OCI-M1 (cell line): ENCODE data around the gene POGZ.
"Not testable (repeated sequence)": the region's sequence is repeated elsewhere in the genome, so short reads cannot be mapped to it uniquely, and the experiment has no call there.

ENCODE experiments used
- DNase-seq: peaks from one replicate; lab custom pipeline; 2025; lab: John Stamatoyannopoulos, UW

The POGZ gene

GRCh38 chr1:151476083-151476482 lies 16.8 kb upstream of the POGZ start:
- no peak for DNase-seq

DNA sequence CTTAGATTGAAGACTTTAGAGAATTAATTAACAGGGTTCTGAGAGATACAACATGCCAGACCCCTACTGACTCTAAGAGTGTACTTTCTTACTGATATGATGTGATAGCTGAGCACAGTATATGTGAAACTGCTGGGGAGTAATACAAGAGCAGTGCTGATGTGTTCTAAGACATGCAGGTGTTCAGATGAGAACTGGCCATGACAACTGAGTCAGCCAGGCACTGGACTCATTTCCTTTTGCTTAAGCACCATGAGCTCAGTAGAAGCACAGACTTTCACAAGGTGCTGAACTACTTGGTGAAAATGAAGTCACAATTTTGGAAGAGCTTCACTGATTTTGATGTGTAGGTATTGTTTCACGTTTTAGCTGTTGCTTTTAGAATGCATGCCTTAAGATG lies 15.9 kb upstream of the POGZ start:
- DNase-seq = no peak

DNA sequence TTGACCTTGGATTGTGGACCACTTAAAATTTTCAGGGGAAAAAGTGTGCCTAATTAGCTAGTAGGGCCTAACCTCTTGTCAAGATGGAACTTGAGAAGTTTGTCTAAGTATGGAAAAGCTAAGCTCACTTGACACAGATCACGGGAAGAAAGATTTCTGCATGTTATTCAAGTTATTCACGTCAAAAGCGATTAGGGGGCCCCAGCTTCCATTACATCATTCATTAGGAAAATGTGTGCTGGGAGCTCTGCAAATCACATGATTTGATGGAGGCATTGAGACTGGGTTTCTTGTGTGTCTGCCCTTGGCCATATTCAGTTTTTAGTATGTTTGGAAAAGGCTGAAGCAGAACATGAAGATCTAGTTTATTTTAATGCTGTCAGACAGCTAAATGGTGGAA lies 15.5 kb upstream of the POGZ start:
- DNase-seq = no peak

DNA sequence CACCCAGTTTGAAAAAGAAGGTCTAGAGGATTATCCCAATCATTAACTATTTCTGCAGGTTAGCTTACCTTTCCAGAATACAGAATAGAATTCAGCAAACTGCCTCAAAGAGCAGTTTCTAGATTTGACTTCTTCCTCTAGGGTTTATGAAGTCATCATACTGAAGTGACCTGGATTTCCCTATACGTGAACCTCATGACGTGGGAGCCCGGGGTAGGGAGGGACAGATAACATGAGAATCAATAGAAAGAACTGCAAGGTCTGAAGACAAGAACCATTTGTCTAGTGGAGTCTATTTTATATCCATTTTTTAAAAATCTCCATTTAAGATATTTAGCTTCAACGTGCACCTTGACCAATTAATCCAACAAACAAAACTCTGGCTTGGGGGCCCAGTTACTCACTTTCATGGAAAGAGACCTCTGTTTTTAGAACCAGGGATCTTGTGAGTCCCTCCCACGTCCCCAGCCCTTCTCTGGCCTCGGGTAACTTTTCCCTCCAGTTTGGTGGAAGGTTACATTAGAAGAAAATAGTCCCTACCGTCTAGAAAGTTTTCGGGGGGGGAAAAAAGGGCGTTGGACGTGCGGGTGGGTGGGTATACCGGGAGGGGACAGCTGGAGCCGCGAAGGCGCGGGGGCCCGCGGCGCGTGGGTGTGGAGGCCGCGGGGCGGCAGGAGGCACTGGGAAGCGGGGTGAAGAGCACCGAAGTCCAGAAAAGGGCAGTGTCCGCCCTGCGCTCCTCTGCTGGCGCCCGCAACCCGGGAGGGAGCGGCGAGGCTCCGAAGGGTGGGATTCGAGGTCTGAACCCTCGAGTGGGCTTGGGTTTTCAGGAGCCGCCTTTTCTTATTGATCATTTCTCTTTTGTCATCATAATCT lies 13.8 kb upstream of the POGZ start:
- DNase-seq = no peak

GRCh38 chr1:151465026-151465425 lies 5.7 kb upstream of the POGZ start:
- no peak for DNase-seq

DNA sequence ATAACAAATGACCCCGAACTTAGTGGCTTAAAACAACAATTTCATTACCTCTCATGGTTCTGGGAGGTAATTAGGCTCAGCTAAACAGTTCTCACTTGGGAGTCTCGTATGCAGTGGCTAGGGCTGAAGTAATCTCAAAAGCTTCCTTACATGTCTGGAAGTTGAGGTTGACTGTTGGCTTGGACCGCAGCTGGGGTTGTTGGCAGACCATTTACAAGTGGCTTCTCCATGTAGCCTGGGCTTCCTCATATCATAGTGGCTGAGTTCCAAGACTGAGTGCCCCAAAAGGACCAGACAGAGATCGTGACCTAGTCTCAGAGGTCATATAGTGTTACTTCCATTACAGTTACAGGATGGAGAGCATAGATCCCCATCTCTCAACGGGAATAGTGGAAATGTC lies 2.4 kb upstream of the POGZ start:
- DNase-seq = no peak

GRCh38 chr1:151458802-151459330 lies 428 bp downstream of the POGZ start:
- peak; percentile 85 for DNase-seq

DNA sequence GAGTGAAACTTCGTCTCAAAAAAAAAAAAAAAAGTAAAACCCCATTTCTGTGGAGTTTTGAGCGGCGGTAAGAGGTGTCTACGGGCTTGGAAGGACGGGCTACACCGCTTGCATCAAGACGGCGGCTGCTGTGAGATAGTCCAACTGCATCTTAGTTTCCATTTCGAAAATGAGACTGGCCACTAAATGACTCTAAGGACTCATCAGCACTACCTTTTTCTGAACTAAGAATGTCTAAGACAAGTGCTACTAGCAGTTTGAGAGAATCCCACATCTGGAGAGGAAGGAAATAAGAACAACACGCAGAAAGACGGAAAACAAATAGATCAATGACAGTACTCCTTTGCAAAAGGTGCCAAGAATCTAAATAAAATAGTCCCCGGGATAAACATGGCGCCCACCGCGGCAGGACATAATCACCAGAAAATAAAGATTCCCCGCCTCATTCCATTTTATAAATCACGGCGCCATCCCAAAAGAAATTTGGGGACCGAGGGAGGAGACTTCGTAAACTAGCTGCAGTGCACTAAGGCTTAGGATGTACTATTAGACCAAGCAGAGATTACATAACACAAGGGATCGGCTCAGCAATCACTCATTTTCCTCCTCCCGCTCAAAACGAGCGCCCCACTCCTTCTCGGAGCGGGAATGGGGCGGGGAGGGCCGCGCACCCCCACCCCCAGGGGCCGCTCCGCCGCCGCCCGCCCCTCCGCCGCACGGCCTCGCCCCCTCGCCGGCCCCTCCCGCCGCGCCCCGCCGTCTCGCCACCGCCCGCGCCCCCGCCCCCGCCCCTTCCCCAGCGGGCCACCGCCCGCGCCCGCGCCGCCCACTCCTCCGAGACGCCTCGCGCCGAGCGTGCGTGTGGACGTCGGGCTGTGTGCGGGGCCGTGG lies 1.1 kb downstream of the POGZ start:
- peak; percentile 88 for DNase-seq

- no peak for DNase-seq
Observed at GRCh38 chr1:151455966-151456365, 3.3 kb downstream of the POGZ start.

DNA sequence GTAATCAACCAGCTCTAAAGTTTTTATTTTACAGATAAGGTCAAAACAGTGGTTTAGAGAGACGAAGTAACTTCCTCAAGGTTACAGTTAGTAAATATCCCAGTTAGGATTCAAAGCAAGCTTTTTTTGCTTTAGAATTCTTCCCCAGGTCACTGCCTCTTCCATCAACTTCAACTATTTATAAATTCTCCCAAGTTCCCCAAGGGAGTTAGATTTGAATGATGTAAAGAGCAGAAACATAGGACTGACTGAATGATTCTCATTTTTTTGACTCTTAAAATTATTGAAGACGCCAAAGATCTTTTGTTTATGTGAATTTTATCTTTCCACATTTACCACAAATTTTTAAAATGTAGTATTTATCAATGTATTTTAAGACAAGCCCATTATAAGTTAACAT lies 4.1 kb downstream of the POGZ start:
- DNase-seq = peak; percentile 28

DNA sequence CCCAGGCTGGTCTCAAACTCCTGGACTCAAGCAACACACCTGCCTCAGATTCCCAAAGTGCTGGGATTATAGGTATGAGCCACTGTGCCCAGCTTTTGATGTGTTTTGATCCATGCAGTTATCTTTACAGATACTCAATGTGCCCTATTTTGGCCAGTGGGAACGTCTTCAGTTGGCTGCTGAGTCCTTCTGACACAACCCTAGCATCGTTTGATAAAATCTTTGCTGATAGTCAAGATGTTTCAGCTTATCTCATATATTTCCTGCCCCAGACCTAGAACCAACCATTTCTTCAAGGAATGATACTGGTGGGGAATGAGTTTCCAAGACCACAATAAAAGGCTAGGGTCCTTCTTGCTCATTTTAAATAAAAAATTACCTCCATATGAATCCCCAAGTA lies 11.6 kb downstream of the POGZ start:
- DNase-seq = no peak

DNA sequence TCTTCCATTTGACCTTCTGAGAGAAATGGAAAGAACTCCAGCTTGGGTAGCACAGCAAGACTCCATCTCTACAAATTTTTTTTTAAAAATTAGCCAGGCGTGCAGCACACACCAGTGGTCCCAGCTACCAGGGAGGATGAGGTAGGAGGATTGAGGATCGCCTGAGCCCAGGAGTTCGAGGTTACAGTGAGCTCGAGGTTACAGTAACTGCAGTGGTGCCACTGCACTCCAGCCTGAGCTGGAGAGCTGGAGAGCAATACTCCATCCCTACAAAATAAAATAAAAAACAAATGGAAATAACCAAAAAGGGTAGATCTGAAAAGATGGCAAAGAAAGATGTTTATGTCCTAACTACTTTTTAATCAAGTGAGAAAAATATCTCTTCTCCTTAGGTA lies 14.5 kb downstream of the POGZ start:
- DNase-seq = no peak

DNA sequence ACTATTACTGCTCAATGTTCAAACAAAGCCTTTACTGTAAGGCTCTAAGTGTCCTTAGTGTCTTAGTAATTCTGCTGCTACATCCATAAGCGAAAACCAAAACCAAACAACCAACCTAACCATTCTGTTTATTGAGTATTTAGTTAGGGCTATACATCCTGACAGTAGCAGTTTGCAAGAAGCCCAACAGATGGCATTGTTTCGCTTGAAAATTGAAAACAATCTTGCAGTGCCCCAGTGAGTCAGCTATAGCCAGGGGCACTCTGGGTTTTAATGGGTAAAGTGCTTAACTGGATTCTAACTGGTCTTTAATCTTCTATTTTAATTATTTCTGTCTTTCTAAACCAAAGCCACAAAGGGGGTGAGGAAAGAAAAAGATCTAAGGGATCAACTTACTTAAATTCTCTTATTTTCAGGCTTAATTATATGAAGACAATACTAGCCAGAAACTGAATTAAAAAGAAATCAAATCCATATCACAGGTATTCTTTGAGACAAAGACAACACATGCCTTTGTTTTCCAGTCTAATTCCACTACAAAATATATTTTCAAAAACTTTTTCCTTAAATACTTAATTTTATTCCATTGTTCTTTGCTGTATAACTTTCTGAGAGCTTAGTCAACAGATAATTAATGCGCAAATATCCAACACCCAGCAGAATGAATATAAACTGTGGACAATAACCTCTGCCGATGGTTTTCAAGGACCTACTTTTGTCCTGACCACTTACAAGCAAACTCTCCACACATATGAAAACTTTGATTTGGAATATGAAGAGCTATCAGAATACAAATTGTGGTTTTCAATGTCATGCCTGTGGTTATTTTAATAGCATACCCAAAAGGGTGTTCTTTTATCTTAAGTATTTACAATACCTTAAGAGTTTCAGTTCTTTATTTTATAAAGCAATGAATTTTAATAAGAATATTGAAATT lies 15.2 kb downstream of the POGZ start:
- DNase-seq = peak; percentile 91

GRCh38 chr1:151437396-151437795 lies 21.9 kb downstream of the POGZ start:
- DNase-seq = not testable (repeated sequence)

GRCh38 chr1:151436985-151437384 lies 22.3 kb downstream of the POGZ start:
- DNase-seq = no peak

GRCh38 chr1:151435174-151435573 lies 24.1 kb downstream of the POGZ start:
- no peak for DNase-seq

- DNase-seq = not testable (repeated sequence)
Observed at GRCh38 chr1:151433827-151434226, 25.5 kb downstream of the POGZ start.

GRCh38 chr1:151428068-151428467 lies 31.2 kb downstream of the POGZ start:
- no peak for DNase-seq

GRCh38 chr1:151425103-151425502 lies 34.2 kb downstream of the POGZ start:
- no peak for DNase-seq

GRCh38 chr1:151419819-151420218 lies 39.5 kb downstream of the POGZ start:
- DNase-seq = no peak

GRCh38 chr1:151418081-151418480 lies 41.2 kb downstream of the POGZ start:
- DNase-seq = no peak

GRCh38 chr1:151416231-151416630 lies 43.1 kb downstream of the POGZ start:
- no peak for DNase-seq
